ENCODE data around the gene ADISSP. TPM values are rescaled to one million over a fixed set of nuclear protein-coding genes. Genes with fewer than 3 reads are reported as not detected.
A peak's percentile ranks its signal among the peaks of the same experiment; 100 is the strongest.

ADISSP gene
- total and polyA plus RNA-seq, 2 of the 13 experiments (the other 11 are each of a cell fraction or from before 2014, with no cell fraction given): 38.3 to 90.6 TPM

- TF ChIP-seq ZBTB10 (CRISPR knock-in tag; IDR thresholded peaks at IDR 0.05; ENCODE audit: borderline replicate concordance) (no peak), ZNF773 (CRISPR knock-in tag; IDR thresholded peaks at IDR 0.05; ENCODE audit: borderline replicate concordance) (no peak), JUN (CRISPR knock-in tag; IDR thresholded peaks at IDR 0.05) (no peak), ZNF296 (CRISPR knock-in tag; conservative IDR thresholded peaks at IDR 0.05) (no peak), ZSCAN30 (CRISPR knock-in tag; IDR thresholded peaks at IDR 0.05) (no peak), ZBTB46 (CRISPR knock-in tag; IDR thresholded peaks at IDR 0.05; ENCODE audit: borderline replicate concordance) (no peak), ONECUT2 (CRISPR knock-in tag; IDR thresholded peaks at IDR 0.05) (no peak), MED1 (CRISPR knock-in tag; IDR thresholded peaks at IDR 0.05) (no peak; the same call in 1 of the 2 replicates), KLF12 (CRISPR knock-in tag; IDR thresholded peaks at IDR 0.05; ENCODE audit: borderline replicate concordance) (no peak), TAF15 (IDR thresholded peaks at IDR 0.05; ENCODE audit: low read depth, low read length, poor library complexity, severe bottlenecking) (no peak), IRF9 (CRISPR knock-in tag; IDR thresholded peaks at IDR 0.05; ENCODE audit: borderline replicate concordance) (no peak), CSRNP1 (CRISPR knock-in tag; IDR thresholded peaks at IDR 0.05) (no peak), ZSCAN25 (CRISPR knock-in tag; IDR thresholded peaks at IDR 0.05) (0 out of 2 replicates have a peak, but pooled peaks have one; percentile 2), ARNT (IDR thresholded peaks at IDR 0.05) (no peak), RARA (CRISPR knock-in tag; IDR thresholded peaks at IDR 0.05) (no peak), ZNF709 (CRISPR knock-in tag; IDR thresholded peaks at IDR 0.05) (no peak), HNF4G (IDR thresholded peaks at IDR 0.05; ENCODE audit: borderline replicate concordance, low read depth, low read length) (no peak), HNF4G (CRISPR knock-in tag; IDR thresholded peaks at IDR 0.05; ENCODE audit: borderline replicate concordance, low read depth) (no peak), SMAD3 (CRISPR knock-in tag; IDR thresholded peaks at IDR 0.05) (no peak), AGO2 (optimal IDR thresholded peaks at IDR 0.05; ENCODE audit: low read depth, low read length) (peak; percentile 41)
- TF ChIP-seq, protein P1, sequence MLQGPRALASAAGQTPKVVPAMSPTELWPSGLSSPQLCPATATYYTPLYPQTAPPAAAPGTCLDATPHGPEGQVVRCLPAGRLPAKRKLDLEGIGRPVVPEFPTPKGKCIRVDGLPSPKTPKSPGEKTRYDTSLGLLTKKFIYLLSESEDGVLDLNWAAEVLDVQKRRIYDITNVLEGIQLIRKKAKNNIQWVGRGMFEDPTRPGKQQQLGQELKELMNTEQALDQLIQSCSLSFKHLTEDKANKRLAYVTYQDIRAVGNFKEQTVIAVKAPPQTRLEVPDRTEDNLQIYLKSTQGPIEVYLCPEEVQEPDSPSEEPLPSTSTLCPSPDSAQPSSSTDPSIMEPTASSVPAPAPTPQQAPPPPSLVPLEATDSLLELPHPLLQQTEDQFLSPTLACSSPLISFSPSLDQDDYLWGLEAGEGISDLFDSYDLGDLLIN (CRISPR knock-in tag; IDR thresholded peaks at IDR 0.05; ENCODE audit: borderline replicate concordance): no peak
These were observed 15.5 kb upstream of the ADISSP start (continued) for GRCh38 chr20:3783068-3783489.

Data from HepG2 (cell line).